ENCODE data around the gene TMEM156.
"Not testable (repeated sequence)": the region's sequence is repeated elsewhere in the genome, so short reads cannot be mapped to it uniquely, and the experiment has no call there.

The TMEM156 gene

DNA sequence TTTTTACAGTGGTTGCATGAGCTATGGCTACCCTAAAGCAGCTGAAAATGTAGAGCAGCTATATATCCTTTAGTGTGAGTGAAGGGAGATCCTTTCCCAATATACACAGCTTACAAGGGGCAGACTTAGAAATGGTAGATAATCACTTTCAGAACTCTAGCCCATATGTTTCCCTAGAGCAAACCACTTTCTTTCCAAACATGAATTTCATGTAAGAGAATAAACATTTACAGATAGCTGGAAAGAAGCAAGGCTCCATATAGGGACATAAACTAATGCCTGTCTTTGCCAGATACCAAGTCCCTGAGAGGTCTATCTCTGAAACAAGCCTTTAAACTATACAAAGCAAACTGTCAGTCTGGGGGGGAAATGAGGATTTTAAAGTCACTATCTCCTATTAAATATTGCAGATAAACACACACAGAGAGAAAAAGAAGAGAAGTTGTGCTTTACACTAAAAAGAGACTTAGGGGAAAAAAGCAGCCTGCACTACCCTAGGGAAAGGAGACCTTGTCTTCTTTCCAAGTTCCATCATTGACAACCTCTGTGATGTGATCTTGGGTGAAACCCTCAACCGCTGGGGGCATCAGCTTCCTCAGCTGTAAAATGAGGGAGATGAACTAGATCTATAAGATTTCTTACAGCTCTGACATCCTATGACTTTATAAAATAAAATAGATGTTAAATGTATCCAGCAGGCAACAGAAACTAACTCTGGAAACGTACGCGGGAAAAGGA is 73.6 kb downstream of the TMEM156 start:
- Mint-ChIP-seq H3K27me3 (no peaks in the 10 kb centered on the region), H3K9me3 (peaks cover 11% of the 10 kb centered on the region), H3K4me1 (no peaks in the 10 kb centered on the region), H3K27ac (no peak overlapping the region), H3K36me3 (peaks cover 2% of the 10 kb centered on the region), H3K4me3 (no peak overlapping the region)

DNA sequence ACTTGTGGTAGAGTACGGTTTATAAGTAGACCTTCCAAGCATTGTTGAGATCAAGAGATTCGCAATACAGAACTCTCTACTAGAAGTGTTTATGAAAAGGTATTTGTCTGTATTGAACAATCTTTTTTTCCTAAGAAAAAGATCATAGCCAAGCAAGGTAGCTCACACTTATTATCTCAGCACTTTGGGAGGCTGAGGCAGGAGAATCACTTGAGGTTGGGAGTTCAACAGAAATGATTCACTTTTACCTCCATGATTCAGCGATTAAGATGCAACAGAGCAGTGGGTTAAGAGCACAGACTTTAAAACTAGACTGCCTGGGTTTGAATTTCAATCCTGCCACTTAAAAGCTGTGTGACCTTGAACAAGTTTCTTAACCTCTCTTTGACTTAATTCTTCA is 74.3 kb downstream of the TMEM156 start:
- H3K36me3 Mint-ChIP-seq: peaks cover 2% of the 10 kb centered on the region
- H3K9me3 Mint-ChIP-seq: peaks cover 11% of the 10 kb centered on the region
- H3K27ac Mint-ChIP-seq: peak overlapping the region; percentile 14
- no peak overlapping the region for H3K4me3 Mint-ChIP-seq
- H3K4me1 Mint-ChIP-seq: no peaks in the 10 kb centered on the region
- H3K27me3 Mint-ChIP-seq: no peaks in the 10 kb centered on the region

DNA sequence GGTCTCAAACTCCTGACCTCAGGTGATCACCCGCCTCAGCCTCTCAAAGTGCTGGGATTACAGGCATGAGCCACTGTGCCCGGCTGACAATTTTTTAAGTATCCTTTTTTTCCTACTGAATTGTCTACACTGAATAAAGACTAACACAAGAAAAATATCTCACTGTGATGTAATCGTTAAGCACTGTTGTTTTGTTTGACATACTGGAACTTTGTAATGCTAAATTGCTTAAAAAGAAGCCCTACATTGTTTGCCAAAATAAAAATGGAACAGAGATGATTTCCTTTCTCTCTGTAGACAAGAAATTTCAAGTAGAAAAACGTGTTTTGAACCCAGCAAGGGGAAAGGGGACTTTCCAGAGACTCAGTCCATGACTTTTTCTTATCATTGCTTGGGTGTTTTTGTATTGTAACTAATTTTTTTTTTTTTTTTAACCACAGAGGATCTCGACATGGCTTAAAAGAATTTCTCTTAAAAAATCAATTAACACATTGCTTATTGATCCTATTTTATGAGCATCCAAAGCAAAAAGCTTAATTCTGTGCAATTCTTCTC is 74.9 kb downstream of the TMEM156 start:
- Mint-ChIP-seq H3K4me3 (no peak overlapping the region), H3K27me3 (no peaks in the 10 kb centered on the region), H3K27ac (no peak overlapping the region), H3K9me3 (peaks cover 11% of the 10 kb centered on the region), H3K4me1 (no peaks in the 10 kb centered on the region), H3K36me3 (no peaks in the 10 kb centered on the region)

DNA sequence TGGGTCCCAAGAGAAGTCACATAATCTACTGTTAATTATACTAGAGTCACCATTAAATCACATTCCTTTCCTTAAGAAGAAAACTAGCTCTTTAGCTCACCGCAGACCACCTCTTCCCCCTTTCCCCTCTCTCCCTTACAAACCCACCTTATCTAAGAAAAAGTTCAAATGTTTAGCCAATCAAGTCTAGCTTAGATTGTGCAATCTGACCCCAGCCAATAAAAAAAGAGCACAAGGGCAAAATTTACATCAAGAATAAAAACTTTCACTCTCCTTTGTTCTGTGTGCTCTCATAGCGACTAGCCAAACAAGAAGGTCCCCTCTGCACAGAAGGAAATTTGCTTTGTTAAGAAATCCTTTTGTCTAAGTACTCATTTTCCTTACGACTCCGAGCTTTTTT is 76.3 kb downstream of the TMEM156 start:
- H3K9me3 Mint-ChIP-seq: no peaks in the 10 kb centered on the region
- no peaks in the 10 kb centered on the region for H3K4me1 Mint-ChIP-seq
- no peaks in the 10 kb centered on the region for H3K27me3 Mint-ChIP-seq
- H3K36me3 Mint-ChIP-seq: no peaks in the 10 kb centered on the region
- H3K4me3 Mint-ChIP-seq: no peak overlapping the region
- H3K27ac Mint-ChIP-seq: no peak overlapping the region

DNA sequence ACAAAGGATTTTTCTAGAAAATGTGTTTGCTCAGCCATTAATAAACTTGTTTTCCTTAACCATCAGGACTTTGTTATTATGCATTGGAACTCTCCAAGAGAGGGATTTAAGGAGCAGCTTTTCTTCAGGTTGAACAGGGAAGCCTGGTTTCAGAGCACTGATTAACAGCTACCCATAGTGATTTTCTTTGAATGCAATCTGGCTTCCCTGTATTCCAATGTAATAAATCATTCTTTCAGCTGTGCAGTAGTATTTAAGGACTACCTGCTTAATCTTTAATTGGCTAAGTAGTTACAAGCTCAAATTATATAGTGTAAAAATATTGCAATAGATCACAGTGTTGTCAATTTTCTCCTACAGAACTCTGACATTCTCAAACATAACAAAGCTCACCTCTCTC is 77.5 kb downstream of the TMEM156 start:
- no peak overlapping the region for H3K27ac Mint-ChIP-seq
- H3K4me3 Mint-ChIP-seq: no peak overlapping the region
- H3K36me3 Mint-ChIP-seq: no peaks in the 10 kb centered on the region
- H3K27me3 Mint-ChIP-seq: no peaks in the 10 kb centered on the region
- peaks cover 7% of the 10 kb centered on the region for H3K4me1 Mint-ChIP-seq
- H3K9me3 Mint-ChIP-seq: no peaks in the 10 kb centered on the region

DNA sequence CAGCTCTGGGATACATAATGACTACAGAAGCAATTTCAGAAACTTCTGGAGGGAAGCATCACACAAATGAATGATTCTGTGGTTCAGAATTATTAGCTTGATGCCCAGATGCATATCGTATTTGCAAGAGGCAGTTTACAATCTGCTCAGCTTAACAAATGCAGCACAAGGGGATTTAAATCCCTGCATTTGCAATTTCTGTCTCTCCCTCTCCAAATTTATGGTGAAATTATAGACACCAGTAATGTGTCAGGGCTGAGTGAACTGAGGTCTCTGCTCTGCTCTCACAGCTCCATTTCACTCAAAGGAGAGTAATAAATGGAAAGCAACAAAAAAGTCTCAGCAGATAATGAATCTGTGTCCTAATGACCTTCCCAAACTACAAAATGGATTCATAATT is 80.2 kb downstream of the TMEM156 start:
- H3K27me3 Mint-ChIP-seq: no peaks in the 10 kb centered on the region
- no peak overlapping the region for H3K4me3 Mint-ChIP-seq
- peaks cover 18% of the 10 kb centered on the region for H3K4me1 Mint-ChIP-seq
- H3K36me3 Mint-ChIP-seq: no peaks in the 10 kb centered on the region
- H3K9me3 Mint-ChIP-seq: no peaks in the 10 kb centered on the region
- no peak overlapping the region for H3K27ac Mint-ChIP-seq

DNA sequence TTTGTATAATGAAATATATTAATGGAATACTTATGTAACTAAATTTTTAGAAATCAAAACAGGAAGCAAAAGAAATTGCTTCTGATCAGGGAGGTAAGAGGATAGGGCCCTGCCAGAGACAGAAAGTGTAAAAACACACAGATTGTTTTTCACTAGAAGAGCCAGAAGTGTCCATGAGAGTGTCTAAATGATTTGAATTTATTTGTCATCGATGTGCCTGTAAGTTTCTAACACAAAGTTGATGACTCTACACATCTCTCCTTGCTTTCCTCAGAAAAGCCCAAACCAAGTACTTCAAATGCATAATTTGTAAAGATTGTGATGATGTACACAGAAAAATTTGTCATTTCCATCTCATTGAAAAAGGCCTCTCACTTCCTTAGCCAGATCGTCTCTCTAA is 80.6 kb downstream of the TMEM156 start:
- H3K36me3 Mint-ChIP-seq: no peaks in the 10 kb centered on the region
- no peaks in the 10 kb centered on the region for H3K9me3 Mint-ChIP-seq
- H3K27ac Mint-ChIP-seq: no peak overlapping the region
- no peaks in the 10 kb centered on the region for H3K27me3 Mint-ChIP-seq
- no peak overlapping the region for H3K4me3 Mint-ChIP-seq
- peaks cover 18% of the 10 kb centered on the region for H3K4me1 Mint-ChIP-seq

DNA sequence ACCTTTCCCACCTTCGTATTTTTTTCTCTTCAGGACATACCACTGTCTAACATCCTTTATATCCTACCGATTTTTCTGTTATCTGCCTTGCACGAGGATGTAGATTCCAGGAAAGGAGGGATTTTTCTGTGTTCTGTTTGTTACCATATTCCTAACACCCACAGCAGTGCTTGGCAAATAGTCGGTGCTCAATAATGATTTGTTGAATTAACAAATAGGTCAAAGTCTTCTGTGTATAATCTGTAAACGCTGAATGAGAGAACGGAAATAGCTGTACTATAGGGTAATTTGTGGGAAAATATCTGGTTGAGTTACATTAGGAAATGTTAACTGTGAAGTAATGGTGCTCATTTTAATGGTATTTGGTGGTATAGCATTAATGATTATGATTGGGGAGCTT is 81.5 kb downstream of the TMEM156 start:
- no peaks in the 10 kb centered on the region for H3K9me3 Mint-ChIP-seq
- H3K4me1 Mint-ChIP-seq: peaks cover 18% of the 10 kb centered on the region
- no peak overlapping the region for H3K4me3 Mint-ChIP-seq
- H3K27ac Mint-ChIP-seq: no peak overlapping the region
- H3K27me3 Mint-ChIP-seq: no peaks in the 10 kb centered on the region
- H3K36me3 Mint-ChIP-seq: no peaks in the 10 kb centered on the region

DNA sequence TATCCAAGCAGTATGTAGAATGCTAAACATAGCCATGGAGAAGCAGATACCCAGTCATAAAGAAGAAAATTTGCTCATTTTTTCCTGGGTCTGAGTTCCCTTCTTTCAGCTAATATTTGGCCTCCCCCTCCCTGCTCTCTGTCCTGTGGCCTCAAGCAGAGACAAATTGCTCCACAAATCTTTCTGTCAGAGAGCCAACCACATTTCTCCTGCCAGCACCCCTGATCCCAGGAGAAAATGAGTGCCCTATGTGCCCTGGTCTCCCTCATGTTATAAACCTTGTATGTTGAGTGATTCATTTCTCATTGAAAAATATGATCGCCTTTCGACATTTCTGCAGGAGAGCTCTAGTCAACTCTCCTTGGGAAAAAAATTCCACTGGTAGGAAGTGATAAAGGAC is 82.0 kb downstream of the TMEM156 start:
- no peak overlapping the region for H3K27ac Mint-ChIP-seq
- H3K36me3 Mint-ChIP-seq: no peaks in the 10 kb centered on the region
- no peaks in the 10 kb centered on the region for H3K27me3 Mint-ChIP-seq
- H3K4me3 Mint-ChIP-seq: no peak overlapping the region
- H3K9me3 Mint-ChIP-seq: no peaks in the 10 kb centered on the region
- peaks cover 18% of the 10 kb centered on the region for H3K4me1 Mint-ChIP-seq

DNA sequence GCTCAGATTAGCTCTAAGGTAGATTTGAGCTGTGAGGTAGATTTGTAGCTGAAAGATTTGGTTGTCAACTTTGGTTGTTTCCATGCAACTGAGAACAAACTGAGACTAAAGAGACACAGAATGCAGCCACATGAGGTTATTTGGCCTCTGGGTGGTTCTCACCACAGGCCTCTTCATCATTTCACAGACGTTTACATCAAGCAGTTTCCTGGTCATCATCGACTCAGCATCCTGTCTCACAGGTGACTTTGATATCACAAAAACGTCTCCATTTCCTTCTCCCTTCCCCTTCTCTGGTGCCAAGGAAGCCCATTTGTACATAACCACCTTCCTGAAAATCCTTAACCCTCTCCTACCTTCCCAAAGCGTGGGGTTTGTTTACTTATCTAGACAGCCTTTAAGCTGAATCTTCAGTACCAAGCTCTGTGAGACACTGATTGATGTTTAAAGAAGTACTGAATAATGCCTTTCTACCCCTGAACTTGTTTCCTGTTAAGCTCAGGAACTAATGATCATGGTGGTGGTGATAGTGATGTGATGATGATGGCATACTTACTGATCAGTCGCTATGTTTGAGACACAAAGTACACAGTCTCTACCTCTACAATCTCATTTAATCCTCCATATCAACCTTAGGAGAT is 82.7 kb downstream of the TMEM156 start:
- Mint-ChIP-seq H3K36me3 (no peaks in the 10 kb centered on the region), H3K9me3 (no peaks in the 10 kb centered on the region), H3K4me3 (peak overlapping the region; percentile 43), H3K27ac (peak overlapping the region; percentile 36), H3K27me3 (no peaks in the 10 kb centered on the region), H3K4me1 (peaks cover 18% of the 10 kb centered on the region)

DNA sequence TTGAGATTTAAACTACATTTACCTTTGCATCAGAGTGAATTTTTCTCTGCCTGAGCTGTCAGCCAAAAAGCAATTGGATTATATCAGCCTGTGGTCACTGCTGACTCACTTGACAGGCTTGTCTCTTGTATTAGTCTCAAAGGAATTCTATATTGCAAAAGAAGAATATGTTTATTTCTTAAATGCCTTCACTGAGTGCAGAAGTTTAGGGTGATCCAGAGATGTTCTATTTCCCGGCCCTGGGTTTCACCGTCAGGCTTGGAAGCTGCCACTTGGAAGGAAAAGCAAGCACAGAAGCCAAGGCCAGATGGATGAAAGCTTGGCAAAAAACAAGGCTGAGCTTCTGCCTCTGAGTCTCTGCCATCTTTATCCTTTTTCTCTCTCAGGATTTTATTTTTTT is 83.7 kb downstream of the TMEM156 start:
- Mint-ChIP-seq H3K4me1 (peaks cover 18% of the 10 kb centered on the region), H3K27me3 (no peaks in the 10 kb centered on the region), H3K9me3 (no peaks in the 10 kb centered on the region), H3K4me3 (no peak overlapping the region), H3K36me3 (no peaks in the 10 kb centered on the region), H3K27ac (no peak overlapping the region)

DNA sequence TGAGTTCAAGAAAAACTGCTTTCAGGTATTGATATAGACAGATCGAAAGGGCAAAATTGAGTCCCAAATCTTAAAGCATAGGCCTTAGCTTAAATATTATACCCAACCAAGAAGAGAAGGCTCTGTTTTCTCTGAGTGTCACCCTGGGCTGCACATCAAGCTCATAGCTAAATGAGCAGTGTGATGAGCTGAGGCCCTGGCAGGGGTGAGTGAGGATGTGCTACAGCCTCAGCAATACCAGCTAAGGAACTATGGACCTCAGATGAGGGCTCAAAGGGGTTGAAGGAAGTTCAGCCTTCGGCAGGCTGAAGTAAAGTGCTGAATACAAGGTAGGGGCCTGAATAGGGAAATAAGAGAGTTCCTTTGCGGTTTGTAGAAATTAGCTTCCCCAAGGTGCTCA is 85.3 kb downstream of the TMEM156 start:
- H3K36me3 Mint-ChIP-seq: no peaks in the 10 kb centered on the region
- peaks cover 18% of the 10 kb centered on the region for H3K4me1 Mint-ChIP-seq
- H3K27me3 Mint-ChIP-seq: no peaks in the 10 kb centered on the region
- H3K9me3 Mint-ChIP-seq: no peaks in the 10 kb centered on the region
- H3K27ac Mint-ChIP-seq: no peak overlapping the region
- H3K4me3 Mint-ChIP-seq: no peak overlapping the region

DNA sequence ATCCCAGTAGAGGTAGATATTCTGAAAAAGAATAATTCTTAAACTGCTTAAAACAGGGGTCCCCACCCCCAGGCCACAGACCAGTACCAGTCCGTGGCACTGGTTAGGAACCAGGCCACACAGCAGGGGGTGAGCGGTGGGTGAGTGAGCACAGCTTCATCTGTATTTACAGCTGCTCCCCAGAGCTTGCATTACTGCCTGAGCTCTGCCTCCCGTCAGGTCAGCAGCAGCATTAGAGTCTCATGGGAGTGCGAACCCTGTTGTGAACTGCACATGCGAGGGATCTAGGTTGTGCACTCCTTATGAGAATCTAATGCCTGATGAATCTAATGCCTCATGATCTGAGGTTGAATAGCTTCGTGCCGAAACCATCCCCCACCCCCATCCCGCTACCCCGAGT is 87.8 kb downstream of the TMEM156 start:
- H3K9me3 Mint-ChIP-seq: no peaks in the 10 kb centered on the region
- H3K4me3 Mint-ChIP-seq: no peak overlapping the region
- no peaks in the 10 kb centered on the region for H3K27me3 Mint-ChIP-seq
- H3K27ac Mint-ChIP-seq: no peak overlapping the region
- peaks cover 20% of the 10 kb centered on the region for H3K4me1 Mint-ChIP-seq
- no peaks in the 10 kb centered on the region for H3K36me3 Mint-ChIP-seq

DNA sequence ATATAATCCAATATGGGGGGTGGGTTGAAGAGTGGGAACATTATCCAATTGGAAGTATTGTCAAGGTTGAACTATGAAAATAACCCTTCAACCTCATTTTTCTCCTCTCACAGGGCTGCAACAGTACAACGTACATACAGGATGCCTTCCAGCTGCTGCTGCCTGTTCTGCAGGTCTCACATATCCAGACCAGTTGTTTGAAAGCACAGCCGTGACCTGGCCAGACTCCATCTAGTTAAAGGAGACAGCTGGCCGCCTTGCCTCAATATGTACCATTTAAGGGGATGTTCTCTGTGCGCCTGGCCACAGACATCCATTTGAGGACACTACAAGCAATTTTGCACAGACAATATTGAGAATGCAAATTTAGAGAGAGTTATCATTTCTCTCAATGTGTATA is 88.9 kb downstream of the TMEM156 start:
- Mint-ChIP-seq H3K27ac (peak overlapping the region; percentile 81), H3K36me3 (no peaks in the 10 kb centered on the region), H3K4me3 (no peak overlapping the region), H3K27me3 (no peaks in the 10 kb centered on the region), H3K4me1 (peaks cover 19% of the 10 kb centered on the region), H3K9me3 (no peaks in the 10 kb centered on the region)

DNA sequence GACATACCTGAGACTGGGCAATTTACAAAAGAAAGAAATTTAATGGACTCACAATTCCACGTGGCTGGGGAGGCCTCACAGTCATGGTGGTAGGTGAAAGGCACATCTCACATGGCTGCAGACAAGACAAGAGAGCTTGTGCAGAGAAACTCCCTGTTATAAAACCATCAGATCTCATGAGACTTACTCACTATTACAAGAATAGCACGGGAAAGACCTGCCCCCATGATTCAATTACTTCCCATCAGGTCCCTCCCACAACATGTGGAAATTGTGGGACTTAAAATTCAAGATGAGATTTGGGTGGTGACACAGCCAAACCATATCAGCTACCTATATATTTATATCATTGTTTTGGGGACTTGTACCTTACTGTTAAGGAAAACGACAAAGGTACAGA is 90.3 kb downstream of the TMEM156 start:
- not testable (repeated sequence) for H3K27ac Mint-ChIP-seq, H3K36me3 Mint-ChIP-seq, H3K9me3 Mint-ChIP-seq, H3K4me3 Mint-ChIP-seq, H3K27me3 Mint-ChIP-seq
- H3K4me1 Mint-ChIP-seq: peaks cover 19% of the 10 kb centered on the region

DNA sequence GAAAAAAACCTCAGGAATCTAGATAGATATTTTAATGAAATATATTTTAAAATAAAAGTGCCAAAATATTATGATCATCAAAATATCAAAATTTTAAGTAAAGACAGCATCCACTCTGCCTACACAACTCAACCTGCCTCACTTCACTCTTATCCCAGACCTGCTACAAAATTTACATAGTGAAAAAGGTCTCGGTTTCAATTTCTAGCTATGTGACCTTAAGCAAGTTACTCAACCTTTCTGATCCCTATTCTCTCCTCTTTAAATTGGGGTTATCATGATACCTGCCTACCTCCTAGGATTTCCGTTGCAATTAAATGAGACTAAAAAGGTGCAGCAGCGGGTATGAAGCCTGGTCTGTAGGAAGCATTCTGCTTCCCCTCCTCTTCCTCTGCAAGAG is 91.7 kb downstream of the TMEM156 start:
- H3K36me3 Mint-ChIP-seq: no peaks in the 10 kb centered on the region
- H3K9me3 Mint-ChIP-seq: no peaks in the 10 kb centered on the region
- H3K27me3 Mint-ChIP-seq: no peaks in the 10 kb centered on the region
- peak overlapping the region; percentile 23 for H3K27ac Mint-ChIP-seq
- peak overlapping the region; percentile 65 for H3K4me3 Mint-ChIP-seq
- peaks cover 19% of the 10 kb centered on the region for H3K4me1 Mint-ChIP-seq
